ENCODE measurements around the gene ANXA7. TPM values are rescaled to one million over a fixed set of nuclear protein-coding genes. Genes with fewer than 3 reads are reported as not detected.

Gene ANXA7
- polyA plus RNA-seq, 3 donors from 2014 or later = 119 to 234 (median 136) TPM

- H3K4me1 Mint-ChIP-seq = no peaks in the 10 kb centered on the region
- no peak overlapping the region for H3K27ac Mint-ChIP-seq
- no peak overlapping the region for H3K4me3 Mint-ChIP-seq
- peaks cover 32 to 49% (median 46%) of the 10 kb centered on the region in 3 donors for H3K36me3 Mint-ChIP-seq
- no peak for DNase-seq
- peaks cover 0 to 1% (median 0%) of the 10 kb centered on the region in 3 donors for H3K27me3 Mint-ChIP-seq (ENCODE audit: low read depth in 3 of 3)
- no peaks in the 10 kb centered on the region for H3K9me3 Mint-ChIP-seq
Observed at GRCh38 chr10:73426318-73426717, 12.5 kb upstream of the ANXA7 start.

- H3K4me3 Mint-ChIP-seq = no peak overlapping the region
- no peak for DNase-seq
- peaks cover 0 to 1% (median 0%) of the 10 kb centered on the region in 3 donors for H3K27me3 Mint-ChIP-seq (ENCODE audit: low read depth in 3 of 3)
- H3K9me3 Mint-ChIP-seq = no peaks in the 10 kb centered on the region
- H3K4me1 Mint-ChIP-seq = no peaks in the 10 kb centered on the region
- peak overlapping the region in 1 of 6 donors; percentile 3 for H3K27ac Mint-ChIP-seq
- peaks cover 32 to 46% (median 35%) of the 10 kb centered on the region in 3 donors for H3K36me3 Mint-ChIP-seq
Observed at GRCh38 chr10:73424478-73424877, 10.6 kb upstream of the ANXA7 start.

GRCh38 chr10:73423309-73423708 lies 9.5 kb upstream of the ANXA7 start:
- H3K9me3 Mint-ChIP-seq = no peaks in the 10 kb centered on the region
- peak overlapping the region in 1 of 6 donors; percentile 60 for H3K27ac Mint-ChIP-seq
- H3K27me3 Mint-ChIP-seq (ENCODE audit: low read depth in 3 of 3) = peaks cover 0 to 2% (median 1%) of the 10 kb centered on the region in 3 donors
- H3K36me3 Mint-ChIP-seq = peaks cover 32 to 46% (median 35%) of the 10 kb centered on the region in 3 donors
- H3K4me1 Mint-ChIP-seq = no peaks in the 10 kb centered on the region
- no peak for DNase-seq
- H3K4me3 Mint-ChIP-seq = no peak overlapping the region

GRCh38 chr10:73416571-73416970 lies 2.7 kb upstream of the ANXA7 start:
- no peak for DNase-seq
- Mint-ChIP-seq H3K9me3 (no peaks in the 10 kb centered on the region), H3K4me3 (no peak overlapping the region), H3K27ac (no peak overlapping the region), H3K4me1 (peaks cover 22 to 33% of the 10 kb centered on the region in 2 donors), H3K36me3 (no peaks in the 10 kb centered on the region), H3K27me3 (ENCODE audit: low read depth in 3 of 3) (peaks cover 0 to 6% (median 2%) of the 10 kb centered on the region in 3 donors)

- Mint-ChIP-seq H3K27ac (peak overlapping the region; percentile 60 to 90 (median 80)), H3K9me3 (no peaks in the 10 kb centered on the region), H3K4me3 (peak overlapping the region; percentile 87 to 92 (median 90)), H3K27me3 (ENCODE audit: low read depth in 3 of 3) (peaks cover 0 to 6% (median 2%) of the 10 kb centered on the region in 3 donors), H3K36me3 (peaks cover 0 to 3% (median 0%) of the 10 kb centered on the region in 3 donors), H3K4me1 (peaks cover 30 to 52% of the 10 kb centered on the region in 2 donors)
- no peak for DNase-seq
Observed at GRCh38 chr10:73414230-73414945, 530 bp upstream of the ANXA7 start.

- Mint-ChIP-seq H3K4me1 (peaks cover 37 to 64% of the 10 kb centered on the region in 2 donors), H3K4me3 (peak overlapping the region; percentile 90 to 92 (median 90)), H3K27ac (peak overlapping the region; percentile 81 to 97 (median 94)), H3K27me3 (ENCODE audit: low read depth in 3 of 3) (peaks cover 0 to 6% (median 0%) of the 10 kb centered on the region in 3 donors), H3K36me3 (peaks cover 0 to 3% (median 0%) of the 10 kb centered on the region in 3 donors), H3K9me3 (no peaks in the 10 kb centered on the region)
- DNase-seq = peak; percentile 49 to 56 (median 53)
Observed at GRCh38 chr10:73413108-73413527, 740 bp downstream of the ANXA7 start.

- Mint-ChIP-seq H3K4me1 (peaks cover 37 to 71% of the 10 kb centered on the region in 2 donors), H3K27ac (peak overlapping the region in 1 of 6 donors; percentile 10), H3K4me3 (peak overlapping the region in 1 of 5 donors; percentile 10), H3K36me3 (peaks cover 0 to 11% (median 3%) of the 10 kb centered on the region in 3 donors), H3K27me3 (ENCODE audit: low read depth in 3 of 3) (peaks cover 0 to 6% (median 0%) of the 10 kb centered on the region in 3 donors), H3K9me3 (no peaks in the 10 kb centered on the region)
- no peak for DNase-seq
Observed at GRCh38 chr10:73410897-73411296, 3.0 kb downstream of the ANXA7 start.

- H3K4me1 Mint-ChIP-seq = peaks cover 28 to 64% of the 10 kb centered on the region in 2 donors
- no peak for DNase-seq
- H3K27me3 Mint-ChIP-seq (ENCODE audit: low read depth in 3 of 3) = peaks cover 0 to 6% (median 0%) of the 10 kb centered on the region in 3 donors
- H3K4me3 Mint-ChIP-seq = no peak overlapping the region
- H3K27ac Mint-ChIP-seq = no peak overlapping the region
- no peaks in the 10 kb centered on the region for H3K9me3 Mint-ChIP-seq
- H3K36me3 Mint-ChIP-seq = peaks cover 0 to 11% (median 3%) of the 10 kb centered on the region in 3 donors
Observed at GRCh38 chr10:73408978-73409521, 4.8 kb downstream of the ANXA7 start.

GRCh38 chr10:73408061-73408460 lies 5.8 kb downstream of the ANXA7 start:
- no peaks in the 10 kb centered on the region for H3K9me3 Mint-ChIP-seq
- DNase-seq = no peak
- H3K4me3 Mint-ChIP-seq = no peak overlapping the region
- H3K4me1 Mint-ChIP-seq = peaks cover 24 to 64% of the 10 kb centered on the region in 2 donors
- no peak overlapping the region for H3K27ac Mint-ChIP-seq
- H3K27me3 Mint-ChIP-seq (ENCODE audit: low read depth in 3 of 3) = peaks cover 0 to under 1% (median 0%) of the 10 kb centered on the region in 3 donors
- H3K36me3 Mint-ChIP-seq = peaks cover 0 to 11% (median 3%) of the 10 kb centered on the region in 3 donors

- H3K27me3 Mint-ChIP-seq (ENCODE audit: low read depth in 3 of 3) = no peaks in the 10 kb centered on the region
- H3K27ac Mint-ChIP-seq = no peak overlapping the region
- DNase-seq = no peak
- no peak overlapping the region for H3K4me3 Mint-ChIP-seq
- H3K36me3 Mint-ChIP-seq = peaks cover 0 to 11% (median 3%) of the 10 kb centered on the region in 3 donors
- H3K4me1 Mint-ChIP-seq = peaks cover 20 to 59% of the 10 kb centered on the region in 2 donors
- H3K9me3 Mint-ChIP-seq = no peaks in the 10 kb centered on the region
Observed at GRCh38 chr10:73407495-73407894, 6.4 kb downstream of the ANXA7 start.

GRCh38 chr10:73406846-73407245 lies 7.0 kb downstream of the ANXA7 start:
- peaks cover 17 to 52% of the 10 kb centered on the region in 2 donors for H3K4me1 Mint-ChIP-seq

GRCh38 chr10:73405556-73405955 lies 8.3 kb downstream of the ANXA7 start:
- no peak for DNase-seq
- Mint-ChIP-seq H3K27ac (no peak overlapping the region), H3K9me3 (no peaks in the 10 kb centered on the region), H3K4me1 (peaks cover 11 to 39% of the 10 kb centered on the region in 2 donors), H3K4me3 (no peak overlapping the region), H3K27me3 (ENCODE audit: low read depth in 3 of 3) (no peaks in the 10 kb centered on the region), H3K36me3 (peaks cover 0 to 11% (median 3%) of the 10 kb centered on the region in 3 donors)

More at GRCh38 chr10:73406846-73407245, 7.0 kb downstream of the ANXA7 start:
- DNase-seq = no peak
- Mint-ChIP-seq H3K27me3 (ENCODE audit: low read depth in 3 of 3) (no peaks in the 10 kb centered on the region), H3K4me3 (no peak overlapping the region), H3K36me3 (peaks cover 0 to 11% (median 3%) of the 10 kb centered on the region in 3 donors), H3K9me3 (no peaks in the 10 kb centered on the region), H3K27ac (no peak overlapping the region)

GRCh38 chr10:73404690-73405089 lies 9.2 kb downstream of the ANXA7 start:
- peaks cover 0 to 11% (median 0%) of the 10 kb centered on the region in 3 donors for H3K36me3 Mint-ChIP-seq
- no peak overlapping the region for H3K27ac Mint-ChIP-seq
- no peaks in the 10 kb centered on the region for H3K27me3 Mint-ChIP-seq (ENCODE audit: low read depth in 3 of 3)
- H3K4me3 Mint-ChIP-seq = no peak overlapping the region
- no peaks in the 10 kb centered on the region for H3K9me3 Mint-ChIP-seq
- DNase-seq = no peak
- peaks cover 9 to 33% of the 10 kb centered on the region in 2 donors for H3K4me1 Mint-ChIP-seq

GRCh38 chr10:73401636-73402035 lies 12.2 kb downstream of the ANXA7 start:
- H3K36me3 Mint-ChIP-seq = peaks cover 1 to 7% (median 2%) of the 10 kb centered on the region in 3 donors
- H3K4me3 Mint-ChIP-seq = no peak overlapping the region
- no peak for DNase-seq
- H3K4me1 Mint-ChIP-seq = peaks cover 2 to 11% of the 10 kb centered on the region in 2 donors
- H3K9me3 Mint-ChIP-seq = no peaks in the 10 kb centered on the region
- no peak overlapping the region for H3K27ac Mint-ChIP-seq
- no peaks in the 10 kb centered on the region for H3K27me3 Mint-ChIP-seq (ENCODE audit: low read depth in 3 of 3)
